Astrocyte of the cerebellum (primary cell): ENCODE results near the gene RNLS.

Experiments
- DNase-seq: peaks from one replicate; pipeline ENCODE4 v3.0.0-alpha.2; 2011; ENCODE audit warnings: low read depth
- H3K4me3 ChIP-seq: 2 replicates; pipeline ENCODE4 v1.5.1; 2011; ENCODE audit warnings: mild to moderate bottlenecking, low read depth, low read length, moderate library complexity
- in situ Hi-C: cut with HindIII; loops from 2 replicates; pipeline ENCODE4 v1.10.0; 2017; ENCODE audit warnings: low sequenced_read_pairs
- TF ChIP-seq, protein P1 (sequence below): IDR thresholded peaks from 2 replicates; pipeline ENCODE4 v1.5.1; 2012; ENCODE audit warnings: low read length, low read depth, moderate library complexity, mild to moderate bottlenecking; ENCODE audit errors: missing control alignments

RNLS gene

DNA sequence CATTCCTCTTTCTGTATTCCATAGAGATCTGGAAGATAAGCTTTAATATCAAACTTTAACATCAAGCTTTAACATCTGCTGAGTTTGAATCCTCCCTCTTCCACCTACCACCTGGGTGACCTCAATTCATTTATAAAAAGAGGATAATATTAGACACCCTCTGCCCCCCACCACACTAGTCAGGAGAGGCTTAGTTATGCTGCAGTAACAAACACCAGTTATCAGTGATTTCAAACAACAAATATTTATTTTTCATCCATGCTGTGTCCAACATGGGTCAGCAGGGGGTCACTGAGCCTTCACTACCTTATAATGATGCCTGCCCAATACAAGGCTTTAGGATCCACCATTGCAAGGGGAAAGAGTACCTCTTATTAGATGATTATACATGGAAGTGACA is 322.0 kb downstream of the RNLS start:
- DNase-seq: no peak
- TF ChIP-seq, protein P1, sequence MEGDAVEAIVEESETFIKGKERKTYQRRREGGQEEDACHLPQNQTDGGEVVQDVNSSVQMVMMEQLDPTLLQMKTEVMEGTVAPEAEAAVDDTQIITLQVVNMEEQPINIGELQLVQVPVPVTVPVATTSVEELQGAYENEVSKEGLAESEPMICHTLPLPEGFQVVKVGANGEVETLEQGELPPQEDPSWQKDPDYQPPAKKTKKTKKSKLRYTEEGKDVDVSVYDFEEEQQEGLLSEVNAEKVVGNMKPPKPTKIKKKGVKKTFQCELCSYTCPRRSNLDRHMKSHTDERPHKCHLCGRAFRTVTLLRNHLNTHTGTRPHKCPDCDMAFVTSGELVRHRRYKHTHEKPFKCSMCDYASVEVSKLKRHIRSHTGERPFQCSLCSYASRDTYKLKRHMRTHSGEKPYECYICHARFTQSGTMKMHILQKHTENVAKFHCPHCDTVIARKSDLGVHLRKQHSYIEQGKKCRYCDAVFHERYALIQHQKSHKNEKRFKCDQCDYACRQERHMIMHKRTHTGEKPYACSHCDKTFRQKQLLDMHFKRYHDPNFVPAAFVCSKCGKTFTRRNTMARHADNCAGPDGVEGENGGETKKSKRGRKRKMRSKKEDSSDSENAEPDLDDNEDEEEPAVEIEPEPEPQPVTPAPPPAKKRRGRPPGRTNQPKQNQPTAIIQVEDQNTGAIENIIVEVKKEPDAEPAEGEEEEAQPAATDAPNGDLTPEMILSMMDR: no peak
- in situ Hi-C loops: no loop called here
- H3K4me3 ChIP-seq: no peak overlapping the region

DNA sequence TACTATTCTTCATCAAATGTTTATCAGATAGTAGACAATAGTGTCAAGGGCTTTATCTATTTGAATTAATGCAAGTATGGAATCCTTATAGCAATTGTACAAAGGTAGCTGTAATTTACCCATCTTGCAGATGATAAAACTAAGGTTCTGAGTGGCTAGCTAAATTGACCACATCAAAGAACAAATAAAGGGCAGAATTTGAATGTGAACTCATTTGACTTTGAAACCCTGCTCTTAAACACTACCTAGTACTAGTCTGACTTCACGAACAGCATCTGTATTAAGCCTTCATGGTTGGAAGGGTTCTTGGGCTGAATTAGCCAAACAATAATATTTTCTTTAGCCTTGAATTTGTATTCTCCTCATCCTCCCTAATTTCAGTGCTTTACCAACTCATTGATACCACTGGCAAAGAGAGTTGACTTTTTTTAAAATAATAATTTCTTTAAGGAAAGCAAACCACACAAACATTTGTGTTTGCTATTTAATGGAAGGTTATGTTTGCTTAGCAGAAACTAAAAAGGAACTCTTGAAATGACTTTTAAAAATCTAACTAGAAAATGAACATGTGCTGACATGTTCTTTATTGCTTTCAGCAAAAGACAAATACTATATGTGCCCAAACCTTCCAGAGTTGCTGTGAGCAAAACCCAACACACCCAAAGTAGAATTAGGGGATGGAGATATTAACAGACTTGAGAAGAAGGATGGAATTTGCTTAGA is 322.6 kb downstream of the RNLS start:
- DNase-seq: no peak
- no peak overlapping the region for H3K4me3 ChIP-seq
- in situ Hi-C loops: no loop called here
- TF ChIP-seq, protein P1: no peak

DNA sequence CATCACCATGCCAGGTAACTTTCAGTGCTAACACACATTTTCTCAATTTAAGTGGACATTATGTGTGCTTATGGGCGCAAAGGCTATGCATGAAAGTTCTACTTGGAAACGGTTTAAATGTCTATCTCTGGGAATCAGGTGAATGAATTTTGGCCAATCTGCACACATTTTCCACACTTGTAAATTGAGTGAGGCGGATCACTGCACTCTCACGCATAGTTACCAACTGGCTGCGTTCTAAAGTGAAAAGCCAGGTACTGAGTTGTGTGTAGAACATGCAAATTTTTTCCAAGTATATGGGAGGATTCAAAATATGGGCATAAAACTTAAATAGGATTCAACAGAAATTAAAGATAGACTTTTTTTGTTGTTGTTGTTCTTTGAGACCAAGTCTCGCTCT is 323.7 kb downstream of the RNLS start:
- TF ChIP-seq, protein P1: no peak
- no peak for DNase-seq
- in situ Hi-C loops: no loop called here
- H3K4me3 ChIP-seq: no peak overlapping the region

DNA sequence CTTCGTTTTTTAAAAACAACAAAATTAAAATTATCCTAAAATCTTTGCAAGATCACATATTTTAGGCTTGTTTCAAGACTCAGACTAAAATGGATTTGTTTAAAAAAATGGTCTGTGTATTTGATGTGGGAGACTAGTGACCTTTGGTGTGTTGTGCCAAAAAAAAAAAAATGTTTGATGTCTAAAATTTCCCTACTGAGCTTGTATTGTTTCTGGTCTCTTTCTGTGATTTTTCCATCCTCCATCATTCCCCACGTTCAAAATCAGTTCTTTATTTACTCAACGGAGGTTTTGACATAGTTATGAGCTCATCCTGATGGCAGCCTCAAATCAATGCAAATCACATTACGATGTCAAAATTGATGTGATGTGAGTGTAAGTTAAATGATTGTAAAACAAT is 326.2 kb downstream of the RNLS start:
- TF ChIP-seq, protein P1: no peak
- no peak overlapping the region for H3K4me3 ChIP-seq
- DNase-seq: no peak
- in situ Hi-C loops: no loop called here

DNA sequence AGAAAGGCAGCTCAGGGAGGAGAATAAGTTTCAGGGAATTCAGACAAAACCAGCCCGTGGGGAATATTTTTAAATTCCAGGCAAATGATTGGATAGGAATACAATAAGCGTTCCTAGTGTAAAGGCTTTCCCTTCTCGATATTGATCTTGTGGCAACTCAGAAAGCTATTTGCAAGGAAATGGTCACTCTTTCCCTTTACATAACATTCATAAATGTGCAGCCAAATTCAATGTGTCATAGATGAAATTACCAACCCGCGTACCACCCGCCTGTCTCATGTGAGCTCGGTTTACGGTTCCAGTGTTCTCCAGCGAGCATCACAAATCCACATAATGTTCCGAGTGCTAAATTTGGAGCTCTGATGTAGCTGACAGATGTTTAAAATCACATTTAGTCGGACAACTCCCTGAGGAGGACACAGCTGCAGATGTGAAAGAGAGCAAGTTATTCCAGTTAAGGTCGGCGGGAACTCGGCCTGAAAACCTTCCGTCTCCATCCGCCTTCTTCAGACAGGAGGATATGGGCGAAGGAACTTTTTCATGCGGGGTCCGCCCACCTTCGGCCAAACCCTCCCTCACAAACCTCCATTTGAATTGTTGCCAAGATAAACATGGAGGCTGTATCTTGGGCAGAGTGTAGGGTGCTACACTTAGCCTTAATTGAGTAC is 327.0 kb downstream of the RNLS start:
- DNase-seq: no peak
- in situ Hi-C loops: no loop called here
- no peak overlapping the region for H3K4me3 ChIP-seq
- TF ChIP-seq, protein P1: no peak

DNA sequence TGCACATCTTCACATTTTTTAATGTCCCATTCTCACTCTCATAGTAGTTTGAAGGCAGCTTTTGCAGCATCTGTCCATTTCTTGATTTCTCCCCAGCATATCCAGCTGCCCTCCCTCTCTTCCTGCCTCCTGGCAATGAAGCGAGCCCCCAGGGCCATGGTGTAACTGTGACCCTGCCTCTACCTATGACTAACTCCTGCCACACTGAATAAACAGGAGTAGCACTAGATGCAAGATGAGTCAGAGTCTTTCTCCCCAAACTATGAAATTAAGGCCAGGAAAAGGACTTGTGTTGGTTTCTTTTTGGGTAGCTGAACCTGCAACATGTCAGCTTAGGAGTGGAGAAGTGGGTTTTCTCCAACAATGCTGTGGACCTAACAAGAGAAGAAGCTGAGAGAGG is 329.0 kb downstream of the RNLS start:
- TF ChIP-seq, protein P1: no peak
- H3K4me3 ChIP-seq: no peak overlapping the region
- peak; percentile 49 for DNase-seq
- in situ Hi-C loops: no loop called here
